ENCODE data around the gene IGLON5. TPM values are rescaled to one million over a fixed set of nuclear protein-coding genes. Genes with fewer than 3 reads are reported as not detected.
A peak's percentile ranks its signal among the peaks of the same experiment; 100 is the strongest.

Gene IGLON5
- total RNA-seq, 1 donor from 2014 or later, result not detected

- no peak for DNase-seq
Measured at GRCh38 chr19:51318687-51319648, 7.5 kb downstream of the IGLON5 start.

GRCh38 chr19:51319649-51320279 lies 8.3 kb downstream of the IGLON5 start:
- no peak for DNase-seq

GRCh38 chr19:51320280-51320657 lies 8.8 kb downstream of the IGLON5 start:
- DNase-seq, result no peak

- DNase-seq, result no peak
Measured at GRCh38 chr19:51321799-51322198, 10.4 kb downstream of the IGLON5 start.

- DNase-seq, result no peak
Measured at GRCh38 chr19:51323481-51324166, 12.2 kb downstream of the IGLON5 start.

- DNase-seq, result no peak
Measured at GRCh38 chr19:51324167-51324481, 12.7 kb downstream of the IGLON5 start.

- no peak for DNase-seq
Measured at GRCh38 chr19:51325161-51325976, 13.9 kb downstream of the IGLON5 start.

- DNase-seq, result no peak
Measured at GRCh38 chr19:51326216-51327065, 15.0 kb downstream of the IGLON5 start.

- peak; percentile 65 for DNase-seq
Measured at GRCh38 chr19:51327066-51328001, 15.9 kb downstream of the IGLON5 start.

GRCh38 chr19:51329411-51329810 lies 18.0 kb downstream of the IGLON5 start:
- DNase-seq, result no peak

GRCh38 chr19:51330366-51330765 lies 18.9 kb downstream of the IGLON5 start:
- DNase-seq, result no peak

- DNase-seq, result no peak
Measured at GRCh38 chr19:51331193-51331592, 19.7 kb downstream of the IGLON5 start.

GRCh38 chr19:51331716-51332115 lies 20.3 kb downstream of the IGLON5 start:
- no peak for DNase-seq

GRCh38 chr19:51333836-51334460 lies 22.5 kb downstream of the IGLON5 start:
- DNase-seq, result no peak

- DNase-seq, result no peak
Measured at GRCh38 chr19:51337141-51337860, 25.9 kb downstream of the IGLON5 start.

- no peak for DNase-seq
Measured at GRCh38 chr19:51337861-51338562, 26.6 kb downstream of the IGLON5 start.

- DNase-seq, result peak; percentile 84
Measured at GRCh38 chr19:51338563-51339312, 27.3 kb downstream of the IGLON5 start.

- DNase-seq, result no peak
Measured at GRCh38 chr19:51339313-51339686, 27.9 kb downstream of the IGLON5 start.

Measured in dermis blood vessel endothelial cell (primary cell).